ENCODE results near the gene CYFIP1. TPM values are rescaled to one million over a fixed set of nuclear protein-coding genes. Genes with fewer than 3 reads are reported as not detected.

Gene CYFIP1
- polyA plus RNA-seq, 1 experiment = 93.4 TPM

DNA sequence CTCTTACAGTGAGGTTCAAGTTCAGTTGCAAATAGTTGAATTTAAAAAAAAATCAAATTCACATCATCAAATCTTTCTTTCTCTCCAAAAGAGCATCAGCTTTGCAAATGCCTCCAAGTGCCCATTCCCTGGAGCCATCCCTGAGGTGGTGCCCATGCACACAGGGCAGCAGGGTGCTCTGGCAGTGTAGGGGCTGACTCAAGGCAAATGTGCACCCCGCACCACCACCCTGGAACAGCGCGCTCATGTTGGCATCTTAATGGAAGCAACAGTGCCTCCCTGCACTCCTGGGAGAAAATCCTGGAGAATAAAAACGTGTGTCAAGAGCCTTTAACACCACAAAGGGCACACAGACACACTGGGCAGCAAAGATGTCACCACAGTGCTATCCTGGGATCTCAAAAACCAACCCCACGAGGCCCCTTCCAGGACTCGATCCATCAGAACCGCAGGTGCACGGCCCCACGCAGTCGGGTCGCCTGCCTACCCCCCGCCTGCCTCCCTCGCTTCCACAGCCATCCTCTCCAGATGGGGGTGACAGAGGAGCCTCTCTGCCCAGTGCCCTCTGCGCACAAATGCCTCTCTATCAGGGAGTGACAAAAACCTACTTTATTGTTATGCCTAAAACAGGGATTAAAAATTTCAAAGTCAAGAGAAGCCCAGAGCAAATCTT, 90.9 kb downstream of the CYFIP1 start:
- Histone ChIP-seq H3K27me3 (ENCODE audit: control insufficient read depth, insufficient read depth, low read length) (no peaks in the 10 kb centered on the region), H3K36me3 (ENCODE audit: control insufficient read depth, insufficient read depth, low read length) (peaks cover 8% of the 10 kb centered on the region), H3K4me3 (ENCODE audit: low read depth, low read length) (no peak overlapping the region)
- ChIA-PET CTCF (interaction anchor here (0.6 to 1.3 kb wide), 2 partner anchors 8 to 146 kb away, joined by 3 read pairs; no protein-coding TSS in a partner anchor), POLR2A (no interaction called here)
- DNase-seq (ENCODE audit: low read depth) = no peak
- TF ChIP-seq, protein P1, sequence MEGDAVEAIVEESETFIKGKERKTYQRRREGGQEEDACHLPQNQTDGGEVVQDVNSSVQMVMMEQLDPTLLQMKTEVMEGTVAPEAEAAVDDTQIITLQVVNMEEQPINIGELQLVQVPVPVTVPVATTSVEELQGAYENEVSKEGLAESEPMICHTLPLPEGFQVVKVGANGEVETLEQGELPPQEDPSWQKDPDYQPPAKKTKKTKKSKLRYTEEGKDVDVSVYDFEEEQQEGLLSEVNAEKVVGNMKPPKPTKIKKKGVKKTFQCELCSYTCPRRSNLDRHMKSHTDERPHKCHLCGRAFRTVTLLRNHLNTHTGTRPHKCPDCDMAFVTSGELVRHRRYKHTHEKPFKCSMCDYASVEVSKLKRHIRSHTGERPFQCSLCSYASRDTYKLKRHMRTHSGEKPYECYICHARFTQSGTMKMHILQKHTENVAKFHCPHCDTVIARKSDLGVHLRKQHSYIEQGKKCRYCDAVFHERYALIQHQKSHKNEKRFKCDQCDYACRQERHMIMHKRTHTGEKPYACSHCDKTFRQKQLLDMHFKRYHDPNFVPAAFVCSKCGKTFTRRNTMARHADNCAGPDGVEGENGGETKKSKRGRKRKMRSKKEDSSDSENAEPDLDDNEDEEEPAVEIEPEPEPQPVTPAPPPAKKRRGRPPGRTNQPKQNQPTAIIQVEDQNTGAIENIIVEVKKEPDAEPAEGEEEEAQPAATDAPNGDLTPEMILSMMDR (IDR thresholded peaks at IDR 0.05; ENCODE audit: insufficient read depth, low read depth, low read length) = no peak

DNA sequence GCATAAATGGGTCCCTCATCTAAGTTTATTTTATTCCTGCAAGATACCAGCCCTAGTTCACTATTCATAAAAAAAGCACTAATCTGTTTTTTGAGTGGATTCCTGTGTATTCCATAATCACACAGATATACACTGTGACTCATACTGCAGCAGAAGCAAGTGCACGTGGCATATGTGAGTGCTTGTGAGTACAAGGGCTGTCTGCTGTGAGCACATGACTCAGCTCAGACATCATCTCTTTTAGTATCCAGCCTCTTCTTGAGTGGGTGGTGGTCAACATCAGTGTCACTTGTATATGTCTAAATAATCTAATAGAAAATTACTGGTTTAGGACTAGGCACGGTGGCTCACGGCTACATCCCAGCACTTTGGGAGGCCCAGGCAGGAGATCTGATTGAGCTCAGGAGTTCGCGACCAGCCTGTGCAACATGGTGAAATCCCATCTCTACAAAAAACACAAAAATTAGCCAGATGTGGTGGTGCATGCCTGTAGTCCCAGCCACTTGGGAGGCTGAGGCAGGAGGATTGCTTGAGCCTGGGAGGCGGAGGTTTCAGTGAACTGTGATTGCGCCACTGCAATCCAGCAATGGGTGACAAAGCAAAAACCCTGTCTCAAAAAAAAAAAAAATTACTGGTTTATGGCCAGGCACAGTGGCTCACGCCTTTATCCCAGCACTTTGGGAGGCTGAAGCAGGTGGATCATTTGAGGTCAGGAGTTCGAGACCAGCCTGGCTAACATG, 91.9 kb downstream of the CYFIP1 start:
- POLR2A ChIA-PET = no interaction called here

DNA sequence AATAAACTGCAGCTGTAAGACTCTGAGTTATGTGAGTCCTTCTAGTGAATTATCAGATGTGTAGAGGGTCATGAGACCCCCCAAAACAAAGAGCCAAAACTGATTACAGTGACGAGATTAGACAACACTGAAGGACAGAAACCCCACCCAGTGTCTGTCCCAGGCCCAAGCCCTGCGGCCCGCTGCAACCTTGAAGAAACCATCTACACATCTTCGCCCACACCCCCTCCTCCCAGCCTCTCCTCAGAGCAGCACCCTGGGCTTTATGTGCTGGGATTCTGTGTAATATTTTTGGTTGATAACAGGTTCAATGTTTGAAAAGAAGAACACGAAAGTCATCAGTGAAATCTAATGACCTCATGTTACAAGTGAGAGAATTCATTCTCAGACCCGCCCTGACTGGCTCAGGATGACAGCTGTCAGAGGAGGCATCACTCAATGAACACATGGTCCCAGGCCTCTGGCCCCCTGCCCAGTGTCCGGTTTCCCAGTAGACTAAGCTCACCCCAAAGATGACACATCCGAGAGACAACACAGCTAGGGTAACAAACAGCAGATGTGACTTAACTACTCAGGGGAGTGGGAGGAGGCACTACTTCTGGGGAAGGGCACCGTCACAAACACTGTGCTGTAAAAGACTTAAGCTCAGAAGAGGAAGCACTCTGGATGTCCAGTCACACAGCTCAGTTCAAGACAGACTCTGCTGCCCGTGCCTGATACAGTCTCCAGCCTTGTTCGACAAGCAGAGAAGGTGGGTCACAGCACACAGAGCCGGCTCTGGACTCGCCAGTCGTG, 92.8 kb downstream of the CYFIP1 start:
- H3K36me3 ChIP-seq (ENCODE audit: control insufficient read depth, insufficient read depth, low read length) = peaks cover 12% of the 10 kb centered on the region
- ChIA-PET CTCF (no interaction called here), POLR2A (no interaction called here)
- no peak overlapping the region for H3K4me3 ChIP-seq (ENCODE audit: low read depth, low read length)
- DNase-seq (ENCODE audit: low read depth) = peak; percentile 40
- H3K27me3 ChIP-seq (ENCODE audit: control insufficient read depth, insufficient read depth, low read length) = no peaks in the 10 kb centered on the region
- TF ChIP-seq, protein P1 (IDR thresholded peaks at IDR 0.05; ENCODE audit: insufficient read depth, low read depth, low read length) = no peak

More for the DNA sequence above, 91.9 kb downstream of the CYFIP1 start:
- Histone ChIP-seq H3K27me3 (ENCODE audit: control insufficient read depth, insufficient read depth, low read length) (no peaks in the 10 kb centered on the region), H3K4me3 (ENCODE audit: low read depth, low read length) (no peak overlapping the region), H3K36me3 (ENCODE audit: control insufficient read depth, insufficient read depth, low read length) (peaks cover 8% of the 10 kb centered on the region)
- peak; percentile 82 for DNase-seq (ENCODE audit: low read depth)
- CTCF ChIA-PET = interaction anchor here (1.3 kb wide), 1 partner anchor 9 kb away, joined by 3 read pairs; no protein-coding TSS in a partner anchor
- TF ChIP-seq, protein P1 (IDR thresholded peaks at IDR 0.05; ENCODE audit: insufficient read depth, low read depth, low read length) = no peak

DNA sequence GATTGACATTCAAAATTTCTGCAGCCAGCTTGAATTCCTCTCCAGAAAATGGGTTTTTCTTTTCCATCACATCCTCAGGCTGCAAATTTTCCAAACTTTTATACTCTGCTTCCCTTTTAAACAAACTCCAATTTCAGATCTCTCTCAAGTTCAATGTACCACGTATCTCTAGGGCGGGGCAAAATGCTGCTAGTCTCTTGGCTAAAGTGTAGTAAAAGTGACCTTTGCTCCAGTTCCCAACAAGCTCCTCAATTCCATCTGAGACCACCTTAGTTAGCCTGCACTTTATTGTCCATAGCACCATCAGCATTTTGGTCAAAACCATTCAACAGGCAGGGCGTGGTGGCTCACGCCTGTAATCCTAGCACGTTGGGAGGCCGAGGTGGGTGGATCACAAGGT, 95.0 kb downstream of the CYFIP1 start:
- H3K4me3 ChIP-seq (ENCODE audit: low read depth, low read length) = no peak overlapping the region
- ChIA-PET POLR2A (no interaction called here), CTCF (interaction anchor here (0.9 kb wide), 1 partner anchor 11 kb away, joined by 4 read pairs; no protein-coding TSS in a partner anchor)
- H3K27me3 ChIP-seq (ENCODE audit: control insufficient read depth, insufficient read depth, low read length) = no peaks in the 10 kb centered on the region
- no peak for DNase-seq (ENCODE audit: low read depth)
- H3K36me3 ChIP-seq (ENCODE audit: control insufficient read depth, insufficient read depth, low read length) = peaks cover 18% of the 10 kb centered on the region
- TF ChIP-seq, protein P1 (IDR thresholded peaks at IDR 0.05; ENCODE audit: insufficient read depth, low read depth, low read length) = no peak

DNA sequence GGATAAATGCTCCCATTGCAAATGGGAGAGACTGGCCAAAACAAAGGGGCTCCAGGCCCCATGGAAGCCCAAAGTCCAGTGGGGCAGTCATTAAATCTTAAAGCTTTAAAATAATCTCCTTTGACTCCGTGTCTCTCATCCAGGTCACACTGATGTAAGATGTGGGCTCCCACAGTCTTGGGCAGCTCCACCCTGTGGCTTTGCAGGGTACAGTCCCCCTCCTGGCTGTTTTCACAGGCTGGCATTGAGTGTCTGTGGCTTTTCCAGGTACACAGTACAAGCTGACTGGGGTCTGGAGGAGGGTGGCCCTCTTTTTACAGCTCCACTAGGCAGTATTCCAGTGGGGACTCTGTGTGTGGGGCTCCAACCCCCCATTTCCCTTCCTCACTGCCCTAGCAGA, 95.8 kb downstream of the CYFIP1 start:
- no peak for DNase-seq (ENCODE audit: low read depth)
- H3K36me3 ChIP-seq (ENCODE audit: control insufficient read depth, insufficient read depth, low read length) = peaks cover 18% of the 10 kb centered on the region
- no peak overlapping the region for H3K4me3 ChIP-seq (ENCODE audit: low read depth, low read length)
- CTCF ChIA-PET = interaction anchor here (0.9 kb wide), 1 partner anchor 12 kb away, joined by 4 read pairs; no protein-coding TSS in a partner anchor
- POLR2A ChIA-PET = no interaction called here
- TF ChIP-seq, protein P1 (IDR thresholded peaks at IDR 0.05; ENCODE audit: insufficient read depth, low read depth, low read length) = no peak
- no peaks in the 10 kb centered on the region for H3K27me3 ChIP-seq (ENCODE audit: control insufficient read depth, insufficient read depth, low read length)
